ENCODE measurements around the gene AKR7A2.

The AKR7A2 gene

GRCh38 chr1:19343617-19344350 lies 31.8 kb upstream of the AKR7A2 start:
- Histone ChIP-seq H3K9me3 (ENCODE audit: control insufficient read depth in 2 of 2, low read length in 2 of 2) (no peaks in the 10 kb centered on the region), H3K27ac (ENCODE audit: low read length) (no peak overlapping the region)

DNA sequence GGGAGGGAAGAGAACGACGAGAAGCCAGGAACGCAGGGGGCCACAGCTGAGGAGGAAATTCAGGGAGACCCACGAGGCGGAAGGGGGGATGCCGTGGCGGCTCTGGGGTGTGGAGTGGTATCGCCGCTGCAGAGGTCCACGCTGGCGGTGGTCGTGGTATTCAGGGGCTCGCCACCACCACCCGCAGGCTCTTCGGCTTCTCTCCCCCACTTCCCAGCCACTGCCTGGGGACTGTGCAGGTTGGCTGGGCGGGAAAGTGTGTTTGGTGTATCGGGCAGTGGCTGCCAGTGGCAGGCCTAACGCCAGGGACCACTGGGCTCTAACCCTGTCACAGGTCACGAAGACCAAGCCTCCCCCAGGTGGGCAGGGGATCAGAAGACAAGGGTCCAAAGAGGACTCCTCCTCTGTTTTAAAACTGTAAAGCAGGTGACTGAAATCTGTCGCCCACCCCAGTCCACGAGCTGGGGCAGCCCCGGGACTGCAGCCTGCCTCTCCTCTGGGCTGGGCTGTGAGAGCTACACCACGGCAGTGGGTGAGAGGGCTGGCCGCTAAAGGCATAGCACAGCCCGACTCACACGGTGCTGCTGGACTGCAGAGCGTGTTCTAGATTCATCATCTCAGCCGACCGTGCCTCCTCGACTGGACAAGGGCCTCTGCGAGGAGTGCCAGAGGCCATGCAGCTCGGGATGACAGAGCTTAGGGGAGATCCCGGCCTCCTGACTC lies 31.1 kb upstream of the AKR7A2 start:
- Histone ChIP-seq H3K4me3 (ENCODE audit: low read length in 2 of 2) (no peak overlapping the region), H3K27me3 (ENCODE audit: control insufficient read depth in 1 of 2, insufficient read depth in 2 of 2, low read length in 2 of 2) (no peaks in the 10 kb centered on the region), H3K27ac (ENCODE audit: low read length) (no peak overlapping the region), H3K9me3 (ENCODE audit: control insufficient read depth in 2 of 2, low read length in 2 of 2) (no peaks in the 10 kb centered on the region), H3K9ac (ENCODE audit: low read length in 2 of 2) (no peak overlapping the region), H3K4me1 (ENCODE audit: control insufficient read depth, insufficient read depth, low read length) (peaks cover 27% of the 10 kb centered on the region), H3K36me3 (ENCODE audit: control insufficient read depth in 2 of 2, insufficient read depth in 2 of 2, low read length in 2 of 2) (peaks cover 21 to 32% of the 10 kb centered on the region in 2 donors)

More at GRCh38 chr1:19343617-19344350, 31.8 kb upstream of the AKR7A2 start:
- H3K27me3 ChIP-seq (ENCODE audit: control insufficient read depth in 1 of 2, insufficient read depth in 2 of 2, low read length in 2 of 2), result no peaks in the 10 kb centered on the region
- peaks cover 30% of the 10 kb centered on the region for H3K4me1 ChIP-seq (ENCODE audit: control insufficient read depth, insufficient read depth, low read length)
- H3K4me3 ChIP-seq (ENCODE audit: low read length in 2 of 2), result no peak overlapping the region
- no peak overlapping the region for H3K9ac ChIP-seq (ENCODE audit: low read length in 2 of 2)
- H3K36me3 ChIP-seq (ENCODE audit: control insufficient read depth in 2 of 2, insufficient read depth in 2 of 2, low read length in 2 of 2), result peaks cover 21 to 33% of the 10 kb centered on the region in 2 donors

GRCh38 chr1:19342062-19342750 lies 30.3 kb upstream of the AKR7A2 start:
- Histone ChIP-seq H3K36me3 (ENCODE audit: control insufficient read depth in 2 of 2, insufficient read depth in 2 of 2, low read length in 2 of 2) (peaks cover 21 to 32% of the 10 kb centered on the region in 2 donors), H3K9ac (ENCODE audit: low read length in 2 of 2) (no peak overlapping the region), H3K27me3 (ENCODE audit: control insufficient read depth in 1 of 2, insufficient read depth in 2 of 2, low read length in 2 of 2) (no peaks in the 10 kb centered on the region), H3K9me3 (ENCODE audit: control insufficient read depth in 2 of 2, low read length in 2 of 2) (no peaks in the 10 kb centered on the region), H3K27ac (ENCODE audit: low read length) (no peak overlapping the region), H3K4me1 (ENCODE audit: control insufficient read depth, insufficient read depth, low read length) (peaks cover 23% of the 10 kb centered on the region), H3K4me3 (ENCODE audit: low read length in 2 of 2) (no peak overlapping the region)

DNA sequence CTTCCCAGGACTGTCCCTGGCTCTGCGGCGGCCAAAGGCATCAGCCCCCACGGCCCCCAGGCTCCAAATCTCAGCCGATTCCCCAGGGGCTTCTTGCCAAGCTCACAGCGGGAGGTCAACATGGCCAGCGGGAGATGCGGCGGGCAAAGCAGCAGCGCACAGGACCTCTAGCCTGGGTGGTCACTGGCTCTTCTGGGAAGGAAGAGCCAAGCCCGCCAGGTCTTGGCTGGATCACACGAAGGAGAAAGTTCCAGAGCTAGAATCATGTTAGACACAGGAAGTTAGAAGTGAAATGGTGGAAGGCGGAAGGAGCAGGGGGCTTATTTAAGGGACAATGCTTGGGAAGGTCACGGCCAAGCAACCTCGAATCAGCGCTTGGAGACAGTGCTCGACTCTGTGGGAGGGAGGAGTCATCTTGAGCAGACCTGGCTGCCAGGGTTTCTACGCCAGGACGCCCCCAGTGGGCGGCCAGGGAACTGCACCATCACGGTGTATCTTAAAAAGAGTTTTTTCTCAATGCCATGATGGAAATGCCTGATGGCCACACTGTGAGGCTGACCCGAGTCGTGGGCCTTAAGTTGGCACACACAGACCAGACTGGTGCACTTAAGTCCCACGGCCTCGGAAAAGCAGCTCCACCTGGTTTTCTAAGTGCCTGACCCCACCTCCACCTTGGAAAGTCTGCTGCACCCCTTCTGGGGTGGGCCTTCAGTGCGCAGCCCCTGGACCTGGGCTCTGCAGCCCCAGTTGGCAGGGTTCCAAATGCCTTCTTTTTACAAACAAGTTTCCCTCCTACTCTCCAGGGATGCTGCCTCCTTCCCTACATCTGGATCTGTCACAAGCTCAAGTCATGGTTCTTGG lies 29.5 kb upstream of the AKR7A2 start:
- Histone ChIP-seq H3K4me3 (ENCODE audit: low read length in 2 of 2) (no peak overlapping the region), H3K4me1 (ENCODE audit: control insufficient read depth, insufficient read depth, low read length) (peaks cover 23% of the 10 kb centered on the region), H3K9ac (ENCODE audit: low read length in 2 of 2) (no peak overlapping the region), H3K27me3 (ENCODE audit: control insufficient read depth in 1 of 2, insufficient read depth in 2 of 2, low read length in 2 of 2) (no peaks in the 10 kb centered on the region), H3K36me3 (ENCODE audit: control insufficient read depth in 2 of 2, insufficient read depth in 2 of 2, low read length in 2 of 2) (peaks cover 21 to 32% of the 10 kb centered on the region in 2 donors), H3K9me3 (ENCODE audit: control insufficient read depth in 2 of 2, low read length in 2 of 2) (no peaks in the 10 kb centered on the region), H3K27ac (ENCODE audit: low read length) (no peak overlapping the region)

DNA sequence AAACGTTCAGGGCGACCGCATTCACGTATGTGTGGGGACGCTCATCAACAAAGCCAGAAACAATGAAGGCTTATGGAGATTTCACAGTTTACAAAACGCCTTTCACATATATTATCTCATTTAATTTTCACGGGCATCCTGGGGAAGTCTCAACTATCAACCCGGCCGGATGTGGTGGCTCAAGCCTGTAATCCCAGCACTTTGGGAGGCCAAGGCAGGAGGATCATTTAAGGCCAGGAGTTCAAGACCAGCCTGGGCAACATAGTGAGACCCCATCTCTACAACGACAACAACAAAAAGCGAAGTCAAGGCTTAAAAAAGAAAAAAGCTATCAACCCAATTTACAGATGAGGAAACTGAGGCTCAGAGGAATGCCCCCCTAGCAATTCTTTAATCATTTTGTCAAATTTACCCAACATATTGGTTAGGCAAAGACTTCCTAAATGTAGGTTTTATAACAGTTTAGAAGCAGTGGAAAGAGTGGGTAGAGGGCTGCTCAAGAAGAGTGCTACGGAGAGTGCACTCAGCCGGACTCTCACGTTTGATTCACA lies 28.5 kb upstream of the AKR7A2 start:
- Histone ChIP-seq H3K4me1 (ENCODE audit: control insufficient read depth, insufficient read depth, low read length) (peaks cover 22% of the 10 kb centered on the region), H3K4me3 (ENCODE audit: low read length in 2 of 2) (no peak overlapping the region), H3K27me3 (ENCODE audit: control insufficient read depth in 1 of 2, insufficient read depth in 2 of 2, low read length in 2 of 2) (no peaks in the 10 kb centered on the region), H3K27ac (ENCODE audit: low read length) (no peak overlapping the region), H3K9ac (ENCODE audit: low read length in 2 of 2) (no peak overlapping the region), H3K36me3 (ENCODE audit: control insufficient read depth in 2 of 2, insufficient read depth in 2 of 2, low read length in 2 of 2) (peaks cover 21 to 31% of the 10 kb centered on the region in 2 donors), H3K9me3 (ENCODE audit: control insufficient read depth in 2 of 2, low read length in 2 of 2) (no peaks in the 10 kb centered on the region)

DNA sequence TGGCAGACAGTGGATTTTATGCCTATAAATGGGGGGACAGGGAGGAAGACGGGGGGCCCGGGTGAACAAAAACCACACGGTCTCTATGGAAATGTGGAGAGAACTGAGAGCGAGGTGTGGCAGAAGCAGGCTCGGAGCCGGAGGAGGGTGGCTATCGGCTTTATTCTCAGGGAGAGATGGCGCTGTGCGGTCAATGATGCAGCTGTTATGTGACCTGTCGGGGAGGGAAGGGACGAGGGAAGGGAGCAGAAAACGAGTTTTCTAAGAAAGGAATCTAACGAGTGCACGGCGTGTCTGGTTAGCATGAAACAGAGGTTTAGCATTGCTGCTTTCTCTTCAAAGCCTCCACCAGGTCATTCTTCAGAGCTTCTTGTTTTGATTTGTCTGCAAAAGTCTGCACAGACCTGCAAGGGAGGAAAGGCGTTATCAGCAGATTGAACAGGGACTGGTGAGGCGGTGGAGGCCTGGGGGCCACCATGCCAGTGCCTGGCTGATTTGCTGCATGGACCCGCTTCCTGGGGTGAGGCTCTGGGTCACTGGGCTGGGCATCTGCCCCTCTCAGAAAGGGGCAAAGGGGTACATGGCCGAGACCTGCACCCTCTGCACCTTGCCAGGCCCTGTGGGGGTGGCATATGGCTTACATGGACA lies 27.4 kb upstream of the AKR7A2 start:
- H3K27me3 ChIP-seq (ENCODE audit: control insufficient read depth in 1 of 2, insufficient read depth in 2 of 2, low read length in 2 of 2), result no peaks in the 10 kb centered on the region
- H3K27ac ChIP-seq (ENCODE audit: low read length), result no peak overlapping the region
- H3K4me3 ChIP-seq (ENCODE audit: low read length in 2 of 2), result no peak overlapping the region
- peaks cover 18% of the 10 kb centered on the region for H3K4me1 ChIP-seq (ENCODE audit: control insufficient read depth, insufficient read depth, low read length)
- no peaks in the 10 kb centered on the region for H3K9me3 ChIP-seq (ENCODE audit: control insufficient read depth in 2 of 2, low read length in 2 of 2)
- H3K9ac ChIP-seq (ENCODE audit: low read length in 2 of 2), result no peak overlapping the region
- peaks cover 19 to 26% of the 10 kb centered on the region in 2 donors for H3K36me3 ChIP-seq (ENCODE audit: control insufficient read depth in 2 of 2, insufficient read depth in 2 of 2, low read length in 2 of 2)

DNA sequence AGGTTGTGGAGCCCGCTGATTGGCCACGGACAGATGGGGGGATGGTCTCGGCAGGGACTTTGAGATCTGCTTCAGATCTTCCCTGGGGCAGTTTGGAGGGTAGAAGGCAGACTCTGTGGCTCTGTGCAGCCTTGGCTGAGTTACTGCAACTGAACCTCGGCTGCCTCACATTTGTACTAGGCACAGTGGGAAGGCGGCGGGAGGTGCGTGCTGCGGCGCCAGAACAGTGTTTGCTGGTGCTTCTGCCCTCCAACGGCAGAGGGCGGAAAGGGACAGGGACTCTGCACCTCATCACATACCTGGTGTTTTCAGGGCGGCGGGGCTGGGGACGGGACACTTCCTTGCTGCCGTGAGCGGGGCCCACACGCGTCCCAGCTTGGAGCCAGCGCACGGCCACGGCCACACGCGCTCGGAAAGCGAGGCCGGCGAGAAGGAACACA lies 26.4 kb upstream of the AKR7A2 start:
- Histone ChIP-seq H3K36me3 (ENCODE audit: control insufficient read depth in 2 of 2, insufficient read depth in 2 of 2, low read length in 2 of 2) (peaks cover 15 to 18% of the 10 kb centered on the region in 2 donors), H3K27me3 (ENCODE audit: control insufficient read depth in 1 of 2, insufficient read depth in 2 of 2, low read length in 2 of 2) (no peaks in the 10 kb centered on the region), H3K9me3 (ENCODE audit: control insufficient read depth in 2 of 2, low read length in 2 of 2) (no peaks in the 10 kb centered on the region), H3K4me3 (ENCODE audit: low read length in 2 of 2) (no peak overlapping the region), H3K27ac (ENCODE audit: low read length) (no peak overlapping the region), H3K4me1 (ENCODE audit: control insufficient read depth, insufficient read depth, low read length) (peaks cover 15% of the 10 kb centered on the region), H3K9ac (ENCODE audit: low read length in 2 of 2) (no peak overlapping the region)

- Histone ChIP-seq H3K4me3 (ENCODE audit: low read length in 2 of 2) (no peak overlapping the region), H3K4me1 (ENCODE audit: control insufficient read depth, insufficient read depth, low read length) (peaks cover 12% of the 10 kb centered on the region), H3K9me3 (ENCODE audit: control insufficient read depth in 2 of 2, low read length in 2 of 2) (no peaks in the 10 kb centered on the region), H3K27me3 (ENCODE audit: control insufficient read depth in 1 of 2, insufficient read depth in 2 of 2, low read length in 2 of 2) (no peaks in the 10 kb centered on the region), H3K9ac (ENCODE audit: low read length in 2 of 2) (no peak overlapping the region), H3K36me3 (ENCODE audit: control insufficient read depth in 2 of 2, insufficient read depth in 2 of 2, low read length in 2 of 2) (peaks cover 9 to 11% of the 10 kb centered on the region in 2 donors), H3K27ac (ENCODE audit: low read length) (no peak overlapping the region)
Measured at GRCh38 chr1:19337289-19337688, 25.3 kb upstream of the AKR7A2 start.

DNA sequence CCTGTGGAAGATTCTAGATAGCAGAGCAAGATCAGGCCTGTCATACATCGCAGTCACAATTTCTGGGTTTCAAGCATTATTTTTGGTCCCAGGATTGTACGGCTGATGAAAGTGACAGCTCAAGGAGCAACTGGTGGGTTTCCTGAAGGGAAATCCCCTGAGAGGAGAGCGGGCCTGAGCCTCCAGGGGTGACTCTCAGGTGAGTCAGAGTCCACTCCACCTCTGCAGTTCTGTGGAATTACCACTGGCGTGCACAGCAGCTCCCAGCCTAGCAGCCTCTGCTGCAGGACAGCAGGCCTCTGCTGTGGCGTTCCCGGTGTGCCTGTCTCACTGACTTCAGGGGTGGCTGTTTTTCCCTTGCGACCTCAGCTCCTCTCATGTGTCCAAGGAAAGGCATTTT lies 24.6 kb upstream of the AKR7A2 start:
- H3K9me3 ChIP-seq (ENCODE audit: control insufficient read depth in 2 of 2, low read length in 2 of 2), result no peaks in the 10 kb centered on the region
- H3K27me3 ChIP-seq (ENCODE audit: control insufficient read depth in 1 of 2, insufficient read depth in 2 of 2, low read length in 2 of 2), result no peaks in the 10 kb centered on the region

More for the DNA sequence above, 24.6 kb upstream of the AKR7A2 start:
- no peak overlapping the region for H3K9ac ChIP-seq (ENCODE audit: low read length in 2 of 2)
- H3K4me1 ChIP-seq (ENCODE audit: control insufficient read depth, insufficient read depth, low read length), result peaks cover 5% of the 10 kb centered on the region
- peaks cover 7 to 9% of the 10 kb centered on the region in 2 donors for H3K36me3 ChIP-seq (ENCODE audit: control insufficient read depth in 2 of 2, insufficient read depth in 2 of 2, low read length in 2 of 2)
- no peak overlapping the region for H3K27ac ChIP-seq (ENCODE audit: low read length)
- H3K4me3 ChIP-seq (ENCODE audit: low read length in 2 of 2), result no peak overlapping the region

All from stomach smooth muscle (tissue), 2 donors.